Measurements from ENCODE around the gene OSR1.

DNA sequence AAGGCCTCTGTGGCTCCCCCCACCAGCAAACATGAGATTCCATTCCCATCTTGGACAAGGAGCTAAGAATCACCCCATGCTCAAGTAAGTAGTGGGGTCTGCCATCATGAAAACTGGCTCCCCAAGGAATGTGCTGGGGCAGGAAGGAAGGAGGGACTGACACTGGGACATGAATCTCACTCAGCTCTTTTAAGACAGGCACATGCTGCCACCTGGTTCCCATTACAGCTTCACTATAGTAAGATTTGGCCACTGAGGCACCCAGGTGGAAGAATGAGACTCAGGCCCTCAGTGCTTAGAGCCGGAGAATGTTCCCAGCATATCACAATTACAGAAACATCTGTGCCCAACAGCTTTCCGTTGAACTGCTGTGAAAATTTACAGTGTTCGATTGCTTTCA, 38.7 kb downstream of the OSR1 start:
- TF ChIP-seq, protein P1, sequence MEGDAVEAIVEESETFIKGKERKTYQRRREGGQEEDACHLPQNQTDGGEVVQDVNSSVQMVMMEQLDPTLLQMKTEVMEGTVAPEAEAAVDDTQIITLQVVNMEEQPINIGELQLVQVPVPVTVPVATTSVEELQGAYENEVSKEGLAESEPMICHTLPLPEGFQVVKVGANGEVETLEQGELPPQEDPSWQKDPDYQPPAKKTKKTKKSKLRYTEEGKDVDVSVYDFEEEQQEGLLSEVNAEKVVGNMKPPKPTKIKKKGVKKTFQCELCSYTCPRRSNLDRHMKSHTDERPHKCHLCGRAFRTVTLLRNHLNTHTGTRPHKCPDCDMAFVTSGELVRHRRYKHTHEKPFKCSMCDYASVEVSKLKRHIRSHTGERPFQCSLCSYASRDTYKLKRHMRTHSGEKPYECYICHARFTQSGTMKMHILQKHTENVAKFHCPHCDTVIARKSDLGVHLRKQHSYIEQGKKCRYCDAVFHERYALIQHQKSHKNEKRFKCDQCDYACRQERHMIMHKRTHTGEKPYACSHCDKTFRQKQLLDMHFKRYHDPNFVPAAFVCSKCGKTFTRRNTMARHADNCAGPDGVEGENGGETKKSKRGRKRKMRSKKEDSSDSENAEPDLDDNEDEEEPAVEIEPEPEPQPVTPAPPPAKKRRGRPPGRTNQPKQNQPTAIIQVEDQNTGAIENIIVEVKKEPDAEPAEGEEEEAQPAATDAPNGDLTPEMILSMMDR (IDR thresholded peaks at IDR 0.05), result no peak
- no peak for TF ChIP-seq EZH2 (IDR thresholded peaks at IDR 0.05)

All from neural progenitor cell (in vitro differentiated cells).